Vagina (tissue), 2 donors: ENCODE measurements around the gene COL16A1. TPM values are rescaled to one million over a fixed set of nuclear protein-coding genes. Genes with fewer than 3 reads are reported as not detected.

Source experiments
- DNase-seq, 2 donors: peaks; one replicate each; pipeline ENCODE4 v3.0.0-alpha.2; 2017; ENCODE audit errors: extremely low spot score in 2 of 2
- H3K27ac ChIP-seq: fragments of 200-600 bp; sonication (generic); one replicate; pipeline ENCODE4 v1.5.1; 2019
- H3K27me3 ChIP-seq: fragments of 200-600 bp; sonication (generic); one replicate; pipeline ENCODE4 v1.5.1; 2019
- H3K36me3 ChIP-seq, 2 donors: fragments of 200-600 bp; sonication (generic); one replicate each; pipeline ENCODE4 v1.5.1; 2017 to 2019
- H3K4me1 ChIP-seq: fragments of 200-600 bp; sonication (generic); one replicate; pipeline ENCODE4 v1.5.1; 2019
- H3K4me3 ChIP-seq, 2 donors: fragments of 200-600 bp; sonication (generic); 1 replicate in 1 of 2; 2 replicates in 1 of 2; pipeline ENCODE4 v1.5.1; 2016 to 2019
- H3K9me3 ChIP-seq: fragments of 200-600 bp; sonication (generic); one replicate; pipeline ENCODE4 v1.5.1; 2019
- POLR2A ChIP-seq, 2 donors: fragments of 450-650 bp; IDR thresholded peaks; one replicate each; pipeline ENCODE4 v1.6.1; 2017; ENCODE audit warnings: antibody characterized with exemption in 2 of 2, mild to moderate bottlenecking in 2 of 2, moderate library complexity in 2 of 2
- POLR2AphosphoS5 ChIP-seq, 2 donors: sonication (generic); formaldehyde crosslinking; IDR thresholded peaks; one replicate each; pipeline ENCODE4 v1.9.0; 2017; ENCODE audit warnings: antibody characterized with exemption in 2 of 2, mild to moderate bottlenecking in 2 of 2, low read depth in 1 of 2; ENCODE audit not compliant: insufficient read depth in 1 of 2
- intact Hi-C: fragments of 100-400 bp; cut with DNase I; formaldehyde crosslinking; loops from one replicate; pipeline ENCODE4 v1.15.1; 2023
- total RNA-seq: library from RNA; depleted of rRNA; stranded (reverse); fragments of >200 nt; gene quantifications from one replicate; pipeline ENCODE4 v1.2.3, GENCODE V29; 2016
- TF ChIP-seq, protein P1 (sequence below), 3 experiments: fragments of 450-650 bp in 2 of 3; fragments of 200-600 bp in 1 of 3; sonication (generic) in 1 of 3; IDR thresholded peaks; one replicate each; pipeline ENCODE4 v1.5.1; 2017 to 2019; ENCODE audit warnings: antibody characterized with exemption in 3 of 3, mild to moderate bottlenecking in 2 of 3, moderate library complexity in 2 of 3

Gene COL16A1
- total RNA-seq, 1 donor from 2014 or later, result 82.3 TPM

DNA sequence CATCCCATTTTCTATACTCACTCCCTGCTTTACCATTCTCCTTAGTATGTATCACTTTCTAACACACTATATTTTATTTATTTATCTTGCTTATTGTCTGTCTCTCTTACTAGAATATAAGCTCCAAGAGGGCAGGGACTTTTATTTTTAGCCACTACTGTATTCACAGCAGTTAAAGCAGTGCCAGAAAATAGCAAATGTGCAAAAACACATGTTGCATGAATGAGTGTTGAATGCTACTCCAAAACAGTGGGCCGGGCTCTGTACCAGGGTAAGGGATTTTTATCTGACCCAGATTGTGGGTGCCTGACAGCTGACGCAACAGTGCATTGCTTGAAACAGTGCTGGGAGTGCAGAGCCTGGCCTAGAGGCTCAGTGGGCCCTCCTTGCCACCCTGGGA is 24.7 kb downstream of the COL16A1 start:
- no peaks in the 10 kb centered on the region for H3K27me3 ChIP-seq
- intact Hi-C loops, result no loop called here
- no peak overlapping the region for H3K4me3 ChIP-seq
- peaks cover 0 to 39% of the 10 kb centered on the region in 2 donors for H3K36me3 ChIP-seq
- H3K27ac ChIP-seq, result no peak overlapping the region
- no peaks in the 10 kb centered on the region for H3K9me3 ChIP-seq
- no peaks in the 10 kb centered on the region for H3K4me1 ChIP-seq
- no peak for TF ChIP-seq POLR2A (IDR thresholded peaks at IDR 0.05)
- TF ChIP-seq, protein P1, sequence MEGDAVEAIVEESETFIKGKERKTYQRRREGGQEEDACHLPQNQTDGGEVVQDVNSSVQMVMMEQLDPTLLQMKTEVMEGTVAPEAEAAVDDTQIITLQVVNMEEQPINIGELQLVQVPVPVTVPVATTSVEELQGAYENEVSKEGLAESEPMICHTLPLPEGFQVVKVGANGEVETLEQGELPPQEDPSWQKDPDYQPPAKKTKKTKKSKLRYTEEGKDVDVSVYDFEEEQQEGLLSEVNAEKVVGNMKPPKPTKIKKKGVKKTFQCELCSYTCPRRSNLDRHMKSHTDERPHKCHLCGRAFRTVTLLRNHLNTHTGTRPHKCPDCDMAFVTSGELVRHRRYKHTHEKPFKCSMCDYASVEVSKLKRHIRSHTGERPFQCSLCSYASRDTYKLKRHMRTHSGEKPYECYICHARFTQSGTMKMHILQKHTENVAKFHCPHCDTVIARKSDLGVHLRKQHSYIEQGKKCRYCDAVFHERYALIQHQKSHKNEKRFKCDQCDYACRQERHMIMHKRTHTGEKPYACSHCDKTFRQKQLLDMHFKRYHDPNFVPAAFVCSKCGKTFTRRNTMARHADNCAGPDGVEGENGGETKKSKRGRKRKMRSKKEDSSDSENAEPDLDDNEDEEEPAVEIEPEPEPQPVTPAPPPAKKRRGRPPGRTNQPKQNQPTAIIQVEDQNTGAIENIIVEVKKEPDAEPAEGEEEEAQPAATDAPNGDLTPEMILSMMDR (IDR thresholded peaks at IDR 0.05), result no peak
- DNase-seq, result no peak

DNA sequence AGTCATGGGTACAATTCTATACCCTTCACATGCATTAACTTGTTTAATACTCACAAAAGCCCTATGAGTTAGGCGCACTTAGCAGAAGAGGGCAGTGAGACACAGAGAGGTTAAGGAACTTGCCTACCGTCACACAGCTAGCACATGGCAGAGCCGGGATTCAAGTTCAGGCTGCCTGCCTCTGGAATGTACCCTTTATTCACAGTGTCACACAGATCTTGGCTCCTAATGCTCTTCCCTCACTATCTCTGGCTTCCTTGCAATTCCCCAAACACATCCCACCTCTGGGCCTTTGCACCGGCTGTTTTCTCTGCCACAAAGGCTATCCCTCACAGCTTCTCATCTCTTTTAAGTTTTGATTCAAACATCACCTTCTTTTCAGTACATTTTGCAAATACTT is 25.1 kb downstream of the COL16A1 start:
- TF ChIP-seq POLR2A (IDR thresholded peaks at IDR 0.05) (no peak), POLR2AphosphoS5 (IDR thresholded peaks at IDR 0.05; ENCODE audit: insufficient read depth in 1 of 2, low read depth in 1 of 2) (no peak)
- TF ChIP-seq, protein P1 (IDR thresholded peaks at IDR 0.05), result no peak
- H3K4me3 ChIP-seq, result no peak overlapping the region
- no peaks in the 10 kb centered on the region for H3K9me3 ChIP-seq

DNA sequence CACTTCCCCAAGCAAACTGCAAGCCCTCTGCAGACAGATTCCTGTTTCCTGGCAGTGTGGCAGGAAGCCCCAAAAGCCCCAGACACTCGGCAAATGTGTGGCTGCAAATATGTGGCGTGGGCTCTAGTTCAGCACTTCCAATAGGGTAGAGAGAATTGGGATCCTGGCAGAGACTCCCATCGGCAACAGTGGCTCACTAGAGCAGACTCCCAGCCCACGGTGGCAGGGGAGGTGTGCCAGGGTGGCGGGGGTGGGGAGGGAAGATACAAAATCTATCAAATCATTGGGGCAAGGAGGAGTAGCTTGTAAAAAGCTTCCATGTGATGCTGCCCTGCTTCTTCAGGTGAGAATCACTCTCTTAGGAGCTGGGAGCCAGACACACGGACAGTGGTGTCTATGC is 25.9 kb downstream of the COL16A1 start:
- Histone ChIP-seq H3K27me3 (no peaks in the 10 kb centered on the region), H3K4me1 (peaks cover 11% of the 10 kb centered on the region), H3K4me3 (no peak overlapping the region), H3K9me3 (no peaks in the 10 kb centered on the region), H3K27ac (no peak overlapping the region), H3K36me3 (peaks cover 0 to 38% of the 10 kb centered on the region in 2 donors)
- intact Hi-C loops, result no loop called here
- DNase-seq, result no peak
- no peak for TF ChIP-seq POLR2A (IDR thresholded peaks at IDR 0.05)
- TF ChIP-seq, protein P1 (IDR thresholded peaks at IDR 0.05), result no peak
- no peak for TF ChIP-seq POLR2AphosphoS5 (IDR thresholded peaks at IDR 0.05; ENCODE audit: insufficient read depth in 1 of 2, low read depth in 1 of 2)

More for the DNA sequence above, 25.1 kb downstream of the COL16A1 start:
- no peak for DNase-seq
- Histone ChIP-seq H3K4me1 (peaks cover 4% of the 10 kb centered on the region), H3K36me3 (peaks cover 0 to 39% of the 10 kb centered on the region in 2 donors), H3K27ac (no peak overlapping the region), H3K27me3 (no peaks in the 10 kb centered on the region)
- intact Hi-C loops, result no loop called here

DNA sequence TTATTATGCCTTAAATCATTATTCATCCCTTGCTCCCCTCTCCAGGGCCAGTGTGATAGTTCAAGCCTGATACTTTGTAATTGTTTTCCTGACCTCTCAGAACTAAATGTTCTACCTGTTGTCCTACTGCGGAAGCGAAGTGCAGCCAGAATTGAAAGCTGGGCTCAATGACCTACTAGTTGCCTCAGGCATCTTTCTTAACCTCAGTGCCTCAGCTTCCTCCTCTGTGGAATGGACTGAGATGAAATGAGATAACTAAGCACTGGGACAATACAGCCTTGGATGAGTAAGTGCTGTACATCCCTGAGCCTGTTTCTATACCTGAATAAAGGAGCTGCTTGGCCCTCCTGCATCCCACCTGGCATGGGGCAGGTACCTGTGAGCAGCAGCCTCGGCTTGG is 26.4 kb downstream of the COL16A1 start:
- no peak for DNase-seq
- Histone ChIP-seq H3K9me3 (no peaks in the 10 kb centered on the region), H3K27me3 (no peaks in the 10 kb centered on the region), H3K36me3 (peaks cover 0 to 32% of the 10 kb centered on the region in 2 donors), H3K4me1 (peaks cover 17% of the 10 kb centered on the region), H3K27ac (no peak overlapping the region), H3K4me3 (no peak overlapping the region)
- intact Hi-C loops, result no loop called here
- TF ChIP-seq POLR2A (IDR thresholded peaks at IDR 0.05) (no peak), POLR2AphosphoS5 (IDR thresholded peaks at IDR 0.05; ENCODE audit: insufficient read depth in 1 of 2, low read depth in 1 of 2) (no peak)
- TF ChIP-seq, protein P1 (IDR thresholded peaks at IDR 0.05), result no peak

DNA sequence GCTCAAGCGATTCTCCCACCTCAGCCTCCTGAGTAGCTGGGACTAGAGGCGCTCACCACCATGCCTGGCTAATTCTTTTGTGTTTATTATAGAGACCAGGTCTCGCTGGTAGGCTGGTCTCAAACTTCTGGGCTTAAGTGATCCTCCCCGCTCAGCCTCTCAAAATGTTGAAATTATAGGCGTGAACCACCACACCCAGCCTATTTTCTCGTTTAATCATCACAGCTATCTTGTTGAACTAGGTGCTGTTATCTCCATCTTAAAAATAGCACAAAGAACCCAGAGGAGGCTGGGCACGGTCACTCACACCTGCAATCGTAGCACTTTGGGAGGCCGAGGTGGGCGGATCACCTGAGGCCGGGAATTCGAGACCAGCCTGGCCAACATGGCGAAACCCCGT is 28.1 kb downstream of the COL16A1 start:
- no peak for TF ChIP-seq POLR2A (IDR thresholded peaks at IDR 0.05)
- Histone ChIP-seq H3K9me3 (no peaks in the 10 kb centered on the region), H3K27ac (no peak overlapping the region), H3K4me1 (peaks cover 33% of the 10 kb centered on the region), H3K27me3 (no peaks in the 10 kb centered on the region), H3K36me3 (peaks cover 0 to 25% of the 10 kb centered on the region in 2 donors), H3K4me3 (no peak overlapping the region)
- intact Hi-C loops, result no loop called here
- DNase-seq, result no peak

DNA sequence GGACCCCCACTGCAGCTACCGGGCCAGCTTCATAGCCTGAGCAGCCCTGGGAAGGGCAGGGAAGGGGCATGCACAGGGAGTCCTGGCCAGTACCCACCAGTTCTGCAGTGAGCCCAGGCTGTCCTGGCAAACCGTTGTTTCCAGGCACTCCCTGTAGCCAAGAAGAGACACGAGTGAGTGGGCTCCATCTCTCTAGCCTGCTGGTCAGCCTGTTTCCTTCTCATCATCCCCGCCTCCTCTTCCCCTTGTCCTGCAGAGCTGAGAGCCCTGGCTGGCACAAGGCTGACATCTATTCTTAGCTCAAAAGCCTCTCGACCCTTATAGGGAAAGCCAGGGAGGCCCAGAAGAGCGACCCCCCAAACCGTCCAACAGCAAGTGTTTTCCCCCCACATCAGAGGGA is 28.7 kb downstream of the COL16A1 start:
- peaks cover 39% of the 10 kb centered on the region for H3K4me1 ChIP-seq
- H3K27me3 ChIP-seq, result no peaks in the 10 kb centered on the region
- no peak overlapping the region for H3K4me3 ChIP-seq
- TF ChIP-seq POLR2AphosphoS5 (IDR thresholded peaks at IDR 0.05; ENCODE audit: insufficient read depth in 1 of 2, low read depth in 1 of 2), result no peak
- TF ChIP-seq, protein P1 (IDR thresholded peaks at IDR 0.05), result no peak
- TF ChIP-seq POLR2A (IDR thresholded peaks at IDR 0.05), result no peak
- H3K36me3 ChIP-seq, result peaks cover 0 to 19% of the 10 kb centered on the region in 2 donors
- DNase-seq, result no peak
- no peaks in the 10 kb centered on the region for H3K9me3 ChIP-seq
- intact Hi-C loops, result no loop called here
- H3K27ac ChIP-seq, result peak overlapping the region; percentile 72
